GM18861 (cell line): ENCODE measurements around the gene LIN37.

Experiments used
- ATAC-seq: cut with Tn5 transposase; IDR thresholded peaks from one replicate; pipeline ENCODE4 v1.9.1; 2021; ENCODE audit not compliant: unreplicated experiment

LIN37 gene

GRCh38 chr19:35748106-35749020 lies at the start of gene LIN37:
Gene LIN37, plus strand, starts transcription at chr19:35748576. Its CDS starts 149 bp downstream, at chr19:35748725.
- ATAC-seq: peak; percentile 63

- ATAC-seq: peak; percentile 95
Measured at GRCh38 chr19:35702223-35703012, 46.0 kb upstream of the LIN37 start.

- ATAC-seq: no peak
Measured at GRCh38 chr19:35703343-35703742, 45.0 kb upstream of the LIN37 start.

GRCh38 chr19:35704218-35704617 lies 44.2 kb upstream of the LIN37 start, which contains the start of gene ZBTB32:
Gene ZBTB32, plus strand, starts transcription at chr19:35704558. Its CDS starts 10,069 bp downstream, at chr19:35714627.
- no peak for ATAC-seq

- no peak for ATAC-seq
Measured at GRCh38 chr19:35708391-35708790, 40.0 kb upstream of the LIN37 start.

- peak; percentile 26 for ATAC-seq
Measured at GRCh38 chr19:35710784-35711723, 37.3 kb upstream of the LIN37 start.

GRCh38 chr19:35712567-35713505 lies 35.5 kb upstream of the LIN37 start:
- no peak for ATAC-seq

GRCh38 chr19:35713506-35713850 lies 34.9 kb upstream of the LIN37 start:
- no peak for ATAC-seq

GRCh38 chr19:35713904-35714495 lies 34.4 kb upstream of the LIN37 start:
- ATAC-seq: no peak

- ATAC-seq: no peak
Measured at GRCh38 chr19:35714601-35715354, 33.6 kb upstream of the LIN37 start.

GRCh38 chr19:35715355-35715809 lies 33.0 kb upstream of the LIN37 start:
- no peak for ATAC-seq

- no peak for ATAC-seq
Measured at GRCh38 chr19:35715981-35716800, 32.2 kb upstream of the LIN37 start.

- ATAC-seq: peak; percentile 51
Measured at GRCh38 chr19:35716801-35717664, 31.3 kb upstream of the LIN37 start.

GRCh38 chr19:35717665-35718344 lies 30.6 kb upstream of the LIN37 start, which contains the start of gene KMT2B:
Gene KMT2B, plus strand, starts transcription at chr19:35718003. Its CDS starts 16 bp downstream, at chr19:35718019.
- no peak for ATAC-seq

GRCh38 chr19:35718345-35719041 lies 29.9 kb upstream of the LIN37 start:
- no peak for ATAC-seq
